ENCODE measurements around the gene HSPA4L. TPM values are rescaled to one million over a fixed set of nuclear protein-coding genes. Genes with fewer than 3 reads are reported as not detected.

The HSPA4L gene
- total and polyA plus RNA-seq, 4 donors = 2.6 to 17.7 (median 7.8) TPM

DNA sequence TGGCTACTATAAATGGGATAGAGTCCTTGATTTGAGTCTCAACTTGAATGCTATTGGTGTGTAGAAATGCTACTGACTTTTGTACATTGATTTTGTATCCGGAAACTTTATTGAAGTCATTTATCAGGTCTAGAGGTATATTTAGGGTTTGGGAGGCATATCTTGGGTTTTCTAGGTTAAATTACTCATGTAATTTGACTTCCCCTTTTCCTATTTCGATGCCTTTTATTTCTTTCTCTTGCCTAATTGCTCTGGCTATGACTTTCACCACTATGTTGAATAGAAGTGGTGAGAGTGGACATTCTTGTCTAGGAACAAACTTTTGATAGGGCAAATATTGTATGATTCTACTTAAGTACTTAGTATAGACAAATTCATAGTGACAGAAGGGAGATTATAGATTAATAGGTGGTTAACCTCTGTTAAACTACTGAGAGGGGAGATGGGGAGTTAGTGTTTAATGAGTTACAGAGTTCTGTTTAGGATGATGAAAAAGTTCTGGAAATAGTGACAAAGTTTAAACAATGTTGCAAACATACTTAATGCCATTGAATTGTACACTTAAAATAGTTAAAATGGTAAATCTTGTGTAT, 22.8 kb upstream of the HSPA4L start:
- no peak overlapping the region for H3K4me3 ChIP-seq (ENCODE audit: low read length in 2 of 2)
- 83 to 87% methylated on average over 2 of the region's 2 CpGs for WGBS, 2 donors
- intact Hi-C loops (cut with DNase I) = no loop called here
- no peaks in the 10 kb centered on the region for H3K9me3 ChIP-seq (ENCODE audit: control insufficient read depth, low read length)
- no peak overlapping the region for H3K27ac ChIP-seq (ENCODE audit: low read depth in 1 of 2, low read length in 2 of 2)
- no peaks in the 10 kb centered on the region for H3K4me1 ChIP-seq (ENCODE audit: control insufficient read depth in 1 of 2, insufficient read depth in 2 of 2, low read length in 2 of 2)
- no peaks in the 10 kb centered on the region for H3K27me3 ChIP-seq (ENCODE audit: control insufficient read depth in 1 of 2, insufficient read depth in 2 of 2, low read length in 1 of 2)
- H3K36me3 ChIP-seq (ENCODE audit: control insufficient read depth in 1 of 2, insufficient read depth in 2 of 2, low read length in 1 of 2) = no peaks in the 10 kb centered on the region
- ATAC-seq (ENCODE audit: low FRiP score) = no peak
- no peak for DNase-seq

GRCh38 chr4:127759893-127760292, 22.2 kb upstream of the HSPA4L start:
- ATAC-seq (ENCODE audit: low FRiP score) = no peak
- DNase-seq = no peak
- Histone ChIP-seq H3K4me3 (ENCODE audit: low read length in 2 of 2) (no peak overlapping the region), H3K9me3 (ENCODE audit: control insufficient read depth, low read length) (no peaks in the 10 kb centered on the region), H3K4me1 (ENCODE audit: control insufficient read depth in 1 of 2, insufficient read depth in 2 of 2, low read length in 2 of 2) (no peaks in the 10 kb centered on the region), H3K27ac (ENCODE audit: low read depth in 1 of 2, low read length in 2 of 2) (no peak overlapping the region), H3K36me3 (ENCODE audit: control insufficient read depth in 1 of 2, insufficient read depth in 2 of 2, low read length in 1 of 2) (no peaks in the 10 kb centered on the region), H3K27me3 (ENCODE audit: control insufficient read depth in 1 of 2, insufficient read depth in 2 of 2, low read length in 1 of 2) (no peaks in the 10 kb centered on the region)
- intact Hi-C loops (cut with DNase I) = no loop called here
- WGBS, 2 donors = 62 to 67% methylated on average over 3 of the region's 3 CpGs

- ATAC-seq (ENCODE audit: low FRiP score) = no peak
- DNase-seq = no peak
- WGBS, 2 donors = 58 to 65% methylated on average over 4 of the region's 4 CpGs
- H3K27me3 ChIP-seq (ENCODE audit: control insufficient read depth in 1 of 2, insufficient read depth in 2 of 2, low read length in 1 of 2) = no peaks in the 10 kb centered on the region
- intact Hi-C loops (cut with DNase I) = no loop called here
- H3K4me1 ChIP-seq (ENCODE audit: control insufficient read depth in 1 of 2, insufficient read depth in 2 of 2, low read length in 2 of 2) = no peaks in the 10 kb centered on the region
- H3K4me3 ChIP-seq (ENCODE audit: low read length in 2 of 2) = no peak overlapping the region
- H3K27ac ChIP-seq (ENCODE audit: low read depth in 1 of 2, low read length in 2 of 2) = no peak overlapping the region
- H3K9me3 ChIP-seq (ENCODE audit: control insufficient read depth, low read length) = no peaks in the 10 kb centered on the region
- H3K36me3 ChIP-seq (ENCODE audit: control insufficient read depth in 1 of 2, insufficient read depth in 2 of 2, low read length in 1 of 2) = no peaks in the 10 kb centered on the region
Observed at GRCh38 chr4:127771535-127772275, 10.4 kb upstream of the HSPA4L start.

GRCh38 chr4:127772769-127773671, 9.1 kb upstream of the HSPA4L start:
- Histone ChIP-seq H3K27me3 (ENCODE audit: control insufficient read depth in 1 of 2, insufficient read depth in 2 of 2, low read length in 1 of 2) (no peaks in the 10 kb centered on the region), H3K27ac (ENCODE audit: low read depth in 1 of 2, low read length in 2 of 2) (no peak overlapping the region), H3K4me3 (ENCODE audit: low read length in 2 of 2) (no peak overlapping the region), H3K9me3 (ENCODE audit: control insufficient read depth, low read length) (no peaks in the 10 kb centered on the region), H3K36me3 (ENCODE audit: control insufficient read depth in 1 of 2, insufficient read depth in 2 of 2, low read length in 1 of 2) (no peaks in the 10 kb centered on the region), H3K4me1 (ENCODE audit: control insufficient read depth in 1 of 2, insufficient read depth in 2 of 2, low read length in 2 of 2) (no peaks in the 10 kb centered on the region)
- ATAC-seq (ENCODE audit: low FRiP score) (no peak), DNase-seq (no peak)
- intact Hi-C loops (cut with DNase I) = no loop called here
- WGBS, 2 donors = 94 to 95% methylated on average over 10 of the region's 10 CpGs

GRCh38 chr4:127775843-127776242, 6.3 kb upstream of the HSPA4L start:
- WGBS, 2 donors = 95 to 96% methylated on average over 4 of the region's 4 CpGs
- intact Hi-C loops (cut with DNase I) = no loop called here
- ATAC-seq (ENCODE audit: low FRiP score) = no peak

DNA sequence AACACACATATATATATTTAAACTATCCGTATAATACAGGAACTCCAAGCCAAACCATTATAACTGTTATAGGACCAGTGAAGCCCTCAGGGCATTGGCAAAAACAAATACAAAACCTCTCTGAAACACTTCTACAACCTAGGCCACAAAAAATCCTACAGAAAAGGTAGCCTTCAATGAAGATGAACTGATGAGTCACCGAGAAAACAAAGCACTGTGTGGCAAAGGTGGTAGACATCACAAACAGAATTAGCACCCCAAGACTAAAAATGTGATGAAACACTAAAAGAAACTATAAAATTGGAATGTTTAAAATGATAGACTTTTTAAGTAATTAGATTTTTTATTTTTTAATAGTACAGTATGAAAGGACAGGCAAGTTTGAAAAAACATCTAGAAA, 5.5 kb upstream of the HSPA4L start:
- intact Hi-C loops (cut with DNase I) = no loop called here
- Histone ChIP-seq H3K27ac (ENCODE audit: low read depth in 1 of 2, low read length in 2 of 2) (no peak overlapping the region), H3K4me1 (ENCODE audit: control insufficient read depth in 1 of 2, insufficient read depth in 2 of 2, low read length in 2 of 2) (no peaks in the 10 kb centered on the region), H3K4me3 (ENCODE audit: low read length in 2 of 2) (no peak overlapping the region), H3K9me3 (ENCODE audit: control insufficient read depth, low read length) (no peaks in the 10 kb centered on the region), H3K36me3 (ENCODE audit: control insufficient read depth in 1 of 2, insufficient read depth in 2 of 2, low read length in 1 of 2) (no peaks in the 10 kb centered on the region), H3K27me3 (ENCODE audit: control insufficient read depth in 1 of 2, insufficient read depth in 2 of 2, low read length in 1 of 2) (no peaks in the 10 kb centered on the region)
- no peak for ATAC-seq (ENCODE audit: low FRiP score)
- 95 to 96% methylated on average over 2 of the region's 2 CpGs for WGBS, 2 donors
- no peak for DNase-seq

More at GRCh38 chr4:127775843-127776242, 6.3 kb upstream of the HSPA4L start:
- Histone ChIP-seq H3K36me3 (ENCODE audit: control insufficient read depth in 1 of 2, insufficient read depth in 2 of 2, low read length in 1 of 2) (no peaks in the 10 kb centered on the region), H3K4me1 (ENCODE audit: control insufficient read depth in 1 of 2, insufficient read depth in 2 of 2, low read length in 2 of 2) (no peaks in the 10 kb centered on the region), H3K4me3 (ENCODE audit: low read length in 2 of 2) (no peak overlapping the region), H3K27me3 (ENCODE audit: control insufficient read depth in 1 of 2, insufficient read depth in 2 of 2, low read length in 1 of 2) (no peaks in the 10 kb centered on the region), H3K27ac (ENCODE audit: low read depth in 1 of 2, low read length in 2 of 2) (no peak overlapping the region), H3K9me3 (ENCODE audit: control insufficient read depth, low read length) (no peaks in the 10 kb centered on the region)
- no peak for DNase-seq

- no peak for ATAC-seq (ENCODE audit: low FRiP score)
Observed at GRCh38 chr4:127777487-127777886, 4.6 kb upstream of the HSPA4L start.

DNA sequence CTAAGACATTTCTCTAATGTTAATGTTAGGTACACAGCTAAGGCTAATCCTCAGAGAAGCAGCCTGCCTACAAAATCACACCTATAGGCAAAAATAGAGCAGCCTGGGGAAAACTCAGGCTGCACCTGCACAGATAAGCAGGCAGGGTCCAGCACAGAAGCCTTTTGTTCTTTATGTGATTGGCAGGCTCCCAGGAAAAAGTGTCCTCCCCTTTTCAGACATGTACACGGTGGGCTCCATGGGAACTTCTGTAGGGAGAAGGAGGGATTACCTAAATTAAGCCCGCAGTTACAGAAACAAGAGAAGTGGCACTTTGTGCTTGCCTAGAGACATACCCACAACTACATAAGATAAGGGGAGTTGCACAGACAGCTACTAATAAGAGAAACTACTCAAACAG, 4.0 kb upstream of the HSPA4L start:
- 50 to 53% methylated on average over 2 of the region's 2 CpGs for WGBS, 2 donors

More at GRCh38 chr4:127777487-127777886, 4.6 kb upstream of the HSPA4L start:
- intact Hi-C loops (cut with DNase I) = no loop called here
- no peak overlapping the region for H3K27ac ChIP-seq (ENCODE audit: low read depth in 1 of 2, low read length in 2 of 2)
- H3K4me3 ChIP-seq (ENCODE audit: low read length in 2 of 2) = no peak overlapping the region
- 84 to 86% methylated on average over 3 of the region's 3 CpGs for WGBS, 2 donors
- no peaks in the 10 kb centered on the region for H3K36me3 ChIP-seq (ENCODE audit: control insufficient read depth in 1 of 2, insufficient read depth in 2 of 2, low read length in 1 of 2)
- H3K4me1 ChIP-seq (ENCODE audit: control insufficient read depth in 1 of 2, insufficient read depth in 2 of 2, low read length in 2 of 2) = no peaks in the 10 kb centered on the region
- no peak for DNase-seq
- H3K9me3 ChIP-seq (ENCODE audit: control insufficient read depth, low read length) = no peaks in the 10 kb centered on the region
- H3K27me3 ChIP-seq (ENCODE audit: control insufficient read depth in 1 of 2, insufficient read depth in 2 of 2, low read length in 1 of 2) = no peaks in the 10 kb centered on the region

More for the DNA sequence above, 4.0 kb upstream of the HSPA4L start:
- ATAC-seq (ENCODE audit: low FRiP score) (no peak), DNase-seq (no peak)
- no peaks in the 10 kb centered on the region for H3K9me3 ChIP-seq (ENCODE audit: control insufficient read depth, low read length)
- H3K4me3 ChIP-seq (ENCODE audit: low read length in 2 of 2) = no peak overlapping the region
- H3K27ac ChIP-seq (ENCODE audit: low read depth in 1 of 2, low read length in 2 of 2) = no peak overlapping the region
- intact Hi-C loops (cut with DNase I) = no loop called here
- no peaks in the 10 kb centered on the region for H3K4me1 ChIP-seq (ENCODE audit: control insufficient read depth in 1 of 2, insufficient read depth in 2 of 2, low read length in 2 of 2)
- H3K36me3 ChIP-seq (ENCODE audit: control insufficient read depth in 1 of 2, insufficient read depth in 2 of 2, low read length in 1 of 2) = no peaks in the 10 kb centered on the region
- H3K27me3 ChIP-seq (ENCODE audit: control insufficient read depth in 1 of 2, insufficient read depth in 2 of 2, low read length in 1 of 2) = no peaks in the 10 kb centered on the region

Data from aorta (tissue), 5 donors.